GM19438 (cell line): ENCODE measurements around the gene SLC19A1.

Source experiments
- ATAC-seq: cut with Tn5 transposase; IDR thresholded peaks from one replicate; pipeline ENCODE4 v1.9.1; 2021; ENCODE audit warnings: low read depth; ENCODE audit not compliant: unreplicated experiment

Gene SLC19A1

GRCh38 chr21:45448810-45449657 lies 93.2 kb downstream of the SLC19A1 start:
- no peak for ATAC-seq

- ATAC-seq = no peak
These were observed 93.9 kb downstream of the SLC19A1 start for GRCh38 chr21:45448283-45448809.
